Skeletal muscle tissue (tissue), 4 donors: ENCODE results near the gene HHLA2. TPM values are rescaled to one million over a fixed set of nuclear protein-coding genes. Genes with fewer than 3 reads are reported as not detected.

Experiments
- H3K27ac ChIP-seq: one replicate; pipeline ENCODE4 v1.7.0; 2013; ENCODE audit warnings: mild to moderate bottlenecking, low read depth, low read length, inconsistent platforms
- H3K27me3 ChIP-seq, 3 donors: one replicate each; pipeline ENCODE4 v1.7.0; 2013; ENCODE audit warnings: low read length in 3 of 3; ENCODE audit not compliant: control insufficient read depth in 3 of 3, insufficient read depth in 3 of 3
- H3K36me3 ChIP-seq, 3 donors: one replicate each; pipeline ENCODE4 v1.7.0; 2013; ENCODE audit warnings: low read length in 3 of 3; ENCODE audit not compliant: control insufficient read depth in 3 of 3, insufficient read depth in 3 of 3
- H3K4me1 ChIP-seq, 3 donors: one replicate each; pipeline ENCODE4 v1.7.0; 2013; ENCODE audit warnings: low read length in 3 of 3, mild to moderate bottlenecking in 3 of 3; ENCODE audit not compliant: control insufficient read depth in 3 of 3, insufficient read depth in 3 of 3
- H3K4me3 ChIP-seq, 3 donors: one replicate each; pipeline ENCODE4 v1.7.0; 2013; ENCODE audit warnings: low read length in 3 of 3
- H3K9ac ChIP-seq, 3 donors: one replicate each; pipeline ENCODE4 v1.7.0; 2013; ENCODE audit warnings: low read length in 3 of 3, mild to moderate bottlenecking in 3 of 3, moderate library complexity in 2 of 3, low read depth in 1 of 3
- H3K9me3 ChIP-seq, 3 donors: one replicate each; pipeline ENCODE4 v1.7.0; 2013; ENCODE audit warnings: low read length in 3 of 3; ENCODE audit not compliant: control insufficient read depth in 3 of 3
- total RNA-seq: library from RNA; depleted of rRNA; stranded (reverse); fragments of >200 nt; gene quantifications from one replicate; pipeline ENCODE4 v1.2.3, GENCODE V29; 2014
- donor health status: Osteomylitis.

HHLA2 gene
- total RNA-seq, 1 donor from 2014 or later: not detected

DNA sequence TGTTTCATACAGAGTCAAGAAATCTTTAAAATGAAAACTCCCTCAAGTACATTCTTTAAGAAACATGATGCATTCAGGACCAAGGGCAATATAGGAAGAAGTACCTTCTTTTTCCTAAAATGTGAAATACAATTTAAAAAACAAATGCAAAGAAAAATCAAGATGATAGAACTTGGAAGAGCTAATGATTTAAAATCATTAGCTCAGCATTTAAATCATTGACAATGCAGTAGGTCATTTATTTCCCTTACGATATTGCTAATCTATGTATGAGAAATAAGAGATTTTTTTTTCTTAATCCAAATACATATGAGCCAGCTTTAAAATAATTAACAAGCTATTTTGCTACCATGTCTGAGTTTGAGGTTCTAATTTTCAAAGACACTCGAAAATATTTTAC, 105.5 kb downstream of the HHLA2 start:
- H3K36me3 ChIP-seq: no peaks in the 10 kb centered on the region
- H3K9ac ChIP-seq: no peak overlapping the region
- H3K9me3 ChIP-seq: peaks cover 0 to 5% (median 0%) of the 10 kb centered on the region in 3 donors
- H3K4me1 ChIP-seq: no peaks in the 10 kb centered on the region
- H3K27ac ChIP-seq: no peak overlapping the region
- H3K4me3 ChIP-seq: no peak overlapping the region
- H3K27me3 ChIP-seq: no peaks in the 10 kb centered on the region

DNA sequence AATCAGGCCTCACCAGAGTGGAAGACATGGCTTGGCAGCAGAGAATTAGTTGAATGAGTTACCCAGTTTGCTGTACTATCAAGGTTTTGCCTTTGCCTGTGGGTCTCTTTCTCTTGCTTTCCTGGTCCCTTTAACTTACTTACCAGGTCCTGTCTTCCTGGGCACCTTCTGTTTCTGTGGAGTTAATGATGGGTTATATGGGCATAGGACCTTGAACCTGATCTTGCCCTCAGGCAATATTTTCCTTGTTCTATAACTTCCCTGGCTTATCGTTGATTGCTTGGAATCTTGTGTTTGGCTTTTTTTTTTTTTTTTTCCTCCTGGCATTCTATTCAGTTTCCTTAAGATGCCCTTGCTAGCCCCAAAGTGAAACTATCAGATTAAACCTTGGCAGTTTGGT, 106.8 kb downstream of the HHLA2 start:
- H3K27ac ChIP-seq: no peak overlapping the region
- no peaks in the 10 kb centered on the region for H3K4me1 ChIP-seq
- H3K9ac ChIP-seq: no peak overlapping the region
- peaks cover 0 to 5% (median 0%) of the 10 kb centered on the region in 3 donors for H3K9me3 ChIP-seq
- no peaks in the 10 kb centered on the region for H3K36me3 ChIP-seq
- H3K27me3 ChIP-seq: no peaks in the 10 kb centered on the region
- no peak overlapping the region for H3K4me3 ChIP-seq

DNA sequence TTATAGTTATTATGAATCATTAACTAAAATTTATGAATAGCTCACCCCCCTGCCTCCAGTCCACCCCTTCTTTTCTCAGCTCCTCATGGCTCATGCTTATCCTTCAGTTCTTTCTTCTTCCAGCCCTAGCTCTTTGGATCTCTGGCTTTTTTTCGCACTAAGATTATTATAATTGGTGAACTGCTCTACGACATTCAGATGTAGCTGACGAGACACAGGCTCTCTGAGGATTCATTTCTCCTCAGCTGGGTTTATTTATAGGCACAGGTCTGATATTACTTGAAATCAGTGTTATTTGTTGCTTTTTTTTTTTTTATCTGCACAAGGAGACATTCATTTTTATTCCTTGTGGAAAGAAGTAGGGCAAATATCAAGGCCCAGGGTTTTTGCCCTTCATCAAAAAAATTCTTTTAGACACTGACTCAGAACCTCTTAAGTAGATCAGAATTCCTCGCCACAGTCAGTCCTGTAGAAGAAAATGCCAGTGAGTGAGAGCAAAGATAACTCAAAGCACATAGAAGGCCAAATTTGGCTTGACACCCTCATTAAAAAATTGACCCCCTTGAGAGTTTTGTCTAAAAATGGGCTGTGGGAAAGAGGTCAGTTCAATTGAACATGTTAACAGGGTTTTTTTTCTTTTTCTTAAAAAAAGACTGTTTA, 107.5 kb downstream of the HHLA2 start:
- Histone ChIP-seq H3K36me3 (no peaks in the 10 kb centered on the region), H3K27me3 (no peaks in the 10 kb centered on the region), H3K9me3 (peaks cover 0 to 5% (median 0%) of the 10 kb centered on the region in 3 donors), H3K4me1 (no peaks in the 10 kb centered on the region), H3K9ac (no peak overlapping the region), H3K27ac (no peak overlapping the region), H3K4me3 (no peak overlapping the region)

DNA sequence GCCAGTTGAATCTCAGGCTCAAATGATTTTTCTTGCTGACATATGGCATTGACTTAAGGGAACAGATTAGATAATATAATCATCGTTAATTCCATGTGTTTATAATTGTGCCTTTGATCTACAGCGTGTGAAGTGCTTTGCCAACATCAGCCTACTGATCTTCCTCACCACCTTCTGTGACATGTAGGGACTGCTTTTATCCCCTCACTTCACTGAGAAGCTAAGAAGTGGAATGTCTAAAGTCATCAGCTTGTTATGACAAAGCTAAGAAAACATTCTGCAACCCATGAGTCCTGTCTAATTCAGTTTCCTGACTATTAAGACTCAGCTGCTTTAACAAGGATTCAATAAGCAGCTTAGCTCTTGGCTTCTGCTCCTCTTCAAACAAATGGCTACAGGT, 108.0 kb downstream of the HHLA2 start:
- no peak overlapping the region for H3K9ac ChIP-seq
- peaks cover 0 to 5% (median 0%) of the 10 kb centered on the region in 3 donors for H3K9me3 ChIP-seq
- H3K4me3 ChIP-seq: no peak overlapping the region
- H3K4me1 ChIP-seq: no peaks in the 10 kb centered on the region
- no peaks in the 10 kb centered on the region for H3K36me3 ChIP-seq
- no peak overlapping the region for H3K27ac ChIP-seq
- H3K27me3 ChIP-seq: no peaks in the 10 kb centered on the region

DNA sequence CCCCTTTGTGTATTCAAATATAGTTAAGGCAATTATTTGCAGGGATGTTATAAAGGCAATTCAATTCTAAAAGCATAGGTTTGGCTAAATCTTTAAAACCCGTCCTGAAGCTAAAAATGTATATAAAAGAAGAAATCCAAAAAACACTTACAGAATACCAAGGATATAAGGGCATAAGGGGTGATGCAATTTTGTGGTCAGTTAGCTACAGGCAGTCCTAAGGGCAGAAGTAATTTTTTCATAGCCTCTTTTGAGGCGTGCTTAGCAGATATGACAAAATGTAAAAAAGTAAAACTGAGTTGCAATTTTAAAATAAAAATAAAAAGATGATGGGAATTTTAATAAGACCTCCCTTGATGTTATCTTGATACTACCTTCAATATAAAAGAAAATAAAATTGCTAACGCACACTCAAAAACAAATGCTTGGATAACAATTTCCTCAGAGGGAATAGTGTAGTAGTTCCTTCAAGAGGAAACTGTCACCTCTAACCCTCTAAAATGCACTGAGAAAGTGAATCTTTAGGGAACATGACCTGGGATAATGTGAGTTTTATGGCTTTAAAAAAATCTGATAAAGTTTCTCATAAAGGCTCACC, 109.8 kb downstream of the HHLA2 start:
- Histone ChIP-seq H3K36me3 (no peaks in the 10 kb centered on the region), H3K9me3 (no peaks in the 10 kb centered on the region), H3K4me3 (no peak overlapping the region), H3K4me1 (peaks cover 0 to 2% (median 0%) of the 10 kb centered on the region in 3 donors), H3K9ac (no peak overlapping the region), H3K27ac (no peak overlapping the region), H3K27me3 (no peaks in the 10 kb centered on the region)

DNA sequence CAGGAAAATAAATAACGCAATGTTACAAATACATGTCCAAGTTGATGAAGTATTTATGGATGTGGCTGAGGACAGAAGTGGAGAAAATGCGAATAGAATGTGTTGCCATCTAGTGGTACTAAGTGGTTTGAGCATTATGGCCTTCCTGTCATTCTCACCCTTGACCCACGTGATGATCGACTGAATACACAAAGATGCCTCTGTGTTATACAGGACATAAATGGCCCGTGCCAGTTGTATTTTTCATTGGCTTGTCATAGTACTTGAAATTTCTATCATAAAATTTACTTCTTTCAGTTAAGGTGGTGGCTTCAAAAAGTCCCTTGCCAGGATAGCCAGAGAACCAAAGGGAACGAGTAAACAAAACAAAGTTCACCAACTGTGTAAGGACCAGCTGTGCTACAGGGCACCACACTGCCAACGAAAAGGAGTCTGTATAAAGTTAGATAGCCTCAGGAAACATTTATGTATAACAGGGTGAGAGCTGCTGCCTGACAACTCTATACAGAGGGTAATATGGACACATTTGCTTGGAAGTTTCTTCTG, 110.4 kb downstream of the HHLA2 start:
- no peak overlapping the region for H3K27ac ChIP-seq
- H3K4me1 ChIP-seq: peaks cover 0 to 3% (median 0%) of the 10 kb centered on the region in 3 donors
- no peaks in the 10 kb centered on the region for H3K36me3 ChIP-seq
- H3K27me3 ChIP-seq: no peaks in the 10 kb centered on the region
- no peak overlapping the region for H3K4me3 ChIP-seq
- no peak overlapping the region for H3K9ac ChIP-seq
- H3K9me3 ChIP-seq: no peaks in the 10 kb centered on the region

DNA sequence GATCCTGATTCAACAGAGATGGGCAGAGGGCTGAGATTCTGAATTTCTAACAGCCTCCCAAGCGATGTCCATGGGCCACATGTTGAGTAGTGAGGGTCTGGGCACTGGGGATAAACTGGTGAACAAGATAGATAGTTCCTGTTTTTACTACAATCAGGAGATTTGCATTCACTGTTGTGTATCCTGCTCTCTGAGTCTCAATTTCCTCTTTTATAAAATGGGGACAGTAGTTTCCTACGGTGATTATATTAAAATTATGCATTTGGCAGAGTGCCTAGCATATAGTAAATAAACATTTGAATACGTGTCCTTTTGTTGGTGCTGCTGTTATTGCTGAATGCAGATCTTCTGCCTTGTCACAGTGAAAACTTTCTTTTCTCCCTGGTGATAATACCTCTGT, 111.5 kb downstream of the HHLA2 start:
- H3K36me3 ChIP-seq: no peaks in the 10 kb centered on the region
- no peaks in the 10 kb centered on the region for H3K27me3 ChIP-seq
- H3K27ac ChIP-seq: no peak overlapping the region
- H3K9me3 ChIP-seq: no peaks in the 10 kb centered on the region
- peaks cover 0 to 3% (median 0%) of the 10 kb centered on the region in 3 donors for H3K4me1 ChIP-seq
- no peak overlapping the region for H3K4me3 ChIP-seq
- H3K9ac ChIP-seq: no peak overlapping the region

DNA sequence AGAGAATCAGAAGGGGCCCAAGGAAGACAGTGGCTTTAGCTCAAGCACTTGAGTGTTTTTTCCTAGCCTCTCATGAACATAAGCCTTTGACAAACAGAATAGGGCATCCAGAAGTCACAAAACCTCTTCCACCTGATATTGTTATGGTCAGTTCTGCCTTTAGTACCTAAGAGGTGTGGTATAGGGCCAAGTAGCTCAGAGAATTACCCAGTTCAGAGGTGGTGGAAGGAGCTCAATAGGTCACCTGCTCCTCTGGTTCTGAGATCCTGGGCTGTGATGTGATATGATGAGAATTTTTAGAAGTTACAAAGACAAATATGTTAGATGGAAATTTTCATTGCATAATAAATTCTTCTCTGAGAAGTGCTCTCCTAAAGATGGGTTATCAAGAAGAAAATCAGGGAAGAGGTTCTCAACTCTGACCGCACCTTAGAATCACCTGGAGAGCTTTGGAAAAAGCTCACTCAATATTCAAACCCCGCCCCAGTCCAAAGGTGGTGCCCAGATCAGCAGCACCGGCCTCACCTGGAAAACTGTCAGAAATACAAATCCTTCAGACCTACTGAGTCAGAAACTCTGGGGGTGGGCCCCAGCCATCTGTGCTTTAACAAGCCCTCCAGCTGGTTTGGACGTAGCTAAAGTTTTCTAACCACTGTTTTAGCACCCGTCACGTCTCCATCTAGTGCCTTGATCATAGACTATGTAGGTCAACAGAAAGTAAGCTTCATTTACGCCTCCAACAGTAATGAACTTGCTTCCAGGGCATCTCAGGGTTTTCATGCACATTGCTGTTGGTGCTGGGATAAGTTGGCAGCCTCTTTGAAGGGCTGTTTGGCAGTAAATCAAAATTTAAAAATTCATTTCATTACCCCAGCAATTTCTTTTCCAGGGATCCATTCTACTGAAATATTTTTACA, 112.8 kb downstream of the HHLA2 start:
- H3K4me1 ChIP-seq: peaks cover 0 to 3% (median 0%) of the 10 kb centered on the region in 3 donors
- no peak overlapping the region for H3K4me3 ChIP-seq

DNA sequence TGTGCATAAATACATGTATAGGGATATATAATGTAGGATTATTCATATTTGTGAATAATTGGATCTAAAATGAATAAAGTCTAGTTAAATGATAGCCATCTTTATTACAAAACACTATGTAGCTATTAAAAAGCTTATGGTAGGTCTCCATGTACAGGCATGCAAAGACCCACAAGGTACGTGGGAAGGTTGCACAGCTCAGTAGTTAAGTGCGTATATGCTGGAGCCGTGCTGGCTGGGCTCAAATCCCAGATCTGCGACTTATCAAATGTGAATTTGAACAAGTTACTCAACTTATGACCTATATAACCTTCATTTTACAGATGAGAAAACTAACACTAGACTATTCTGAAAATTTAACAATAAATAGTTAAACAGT, 113.4 kb downstream of the HHLA2 start:
- Histone ChIP-seq H3K9me3 (no peaks in the 10 kb centered on the region), H3K36me3 (no peaks in the 10 kb centered on the region), H3K4me1 (peaks cover 0 to 3% (median 0%) of the 10 kb centered on the region in 3 donors), H3K27me3 (no peaks in the 10 kb centered on the region), H3K4me3 (no peak overlapping the region), H3K9ac (no peak overlapping the region), H3K27ac (no peak overlapping the region)

More for the DNA sequence above, 112.8 kb downstream of the HHLA2 start:
- Histone ChIP-seq H3K9me3 (no peaks in the 10 kb centered on the region), H3K27ac (no peak overlapping the region), H3K9ac (no peak overlapping the region), H3K27me3 (no peaks in the 10 kb centered on the region), H3K36me3 (no peaks in the 10 kb centered on the region)
